ENCODE results near the gene SLC35F3.

DNA sequence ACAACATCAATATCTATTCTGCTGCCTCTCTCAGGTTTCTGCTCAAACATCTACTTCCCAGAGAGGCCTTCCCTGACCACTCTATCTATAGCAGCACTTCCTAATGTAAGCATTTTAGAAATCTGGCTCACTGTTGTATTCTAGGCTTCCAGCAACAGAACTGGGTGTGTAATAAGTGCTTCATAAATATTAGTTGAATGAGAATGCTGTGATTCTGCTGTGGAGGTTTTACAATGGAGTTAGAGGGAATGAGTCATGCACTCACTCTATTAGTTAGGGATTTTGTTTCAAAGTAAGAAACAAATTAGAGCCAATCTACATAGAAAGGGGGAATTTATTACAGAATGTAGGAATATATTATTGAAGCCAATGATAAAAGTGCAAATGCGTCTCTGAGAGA, 38.6 kb upstream of the SLC35F3 start:
- TF ChIP-seq POLR2A (IDR thresholded peaks at IDR 0.05) = no peak
- TF ChIP-seq, protein P1, sequence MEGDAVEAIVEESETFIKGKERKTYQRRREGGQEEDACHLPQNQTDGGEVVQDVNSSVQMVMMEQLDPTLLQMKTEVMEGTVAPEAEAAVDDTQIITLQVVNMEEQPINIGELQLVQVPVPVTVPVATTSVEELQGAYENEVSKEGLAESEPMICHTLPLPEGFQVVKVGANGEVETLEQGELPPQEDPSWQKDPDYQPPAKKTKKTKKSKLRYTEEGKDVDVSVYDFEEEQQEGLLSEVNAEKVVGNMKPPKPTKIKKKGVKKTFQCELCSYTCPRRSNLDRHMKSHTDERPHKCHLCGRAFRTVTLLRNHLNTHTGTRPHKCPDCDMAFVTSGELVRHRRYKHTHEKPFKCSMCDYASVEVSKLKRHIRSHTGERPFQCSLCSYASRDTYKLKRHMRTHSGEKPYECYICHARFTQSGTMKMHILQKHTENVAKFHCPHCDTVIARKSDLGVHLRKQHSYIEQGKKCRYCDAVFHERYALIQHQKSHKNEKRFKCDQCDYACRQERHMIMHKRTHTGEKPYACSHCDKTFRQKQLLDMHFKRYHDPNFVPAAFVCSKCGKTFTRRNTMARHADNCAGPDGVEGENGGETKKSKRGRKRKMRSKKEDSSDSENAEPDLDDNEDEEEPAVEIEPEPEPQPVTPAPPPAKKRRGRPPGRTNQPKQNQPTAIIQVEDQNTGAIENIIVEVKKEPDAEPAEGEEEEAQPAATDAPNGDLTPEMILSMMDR (IDR thresholded peaks at IDR 0.05 in 4 of 5, conservative IDR thresholded peaks at IDR 0.05 in 1 of 5) = no peak
